OCI-M1 (cell line): ENCODE measurements around the gene IFNA4.
"Not testable (repeated sequence)": the region's sequence is repeated elsewhere in the genome, so short reads cannot be mapped to it uniquely, and the experiment has no call there.

Experiments
- DNase-seq: peaks from one replicate; lab custom pipeline; 2025; lab: John Stamatoyannopoulos, UW

Gene IFNA4

GRCh38 chr9:21187487-21187886 is at the start of gene IFNA4:
Gene IFNA4, minus strand, starts transcription at chr9:21187587. Its CDS starts 56 bp downstream, at chr9:21187531.
- DNase-seq = not testable (repeated sequence)

GRCh38 chr9:21236360-21236714 is 49.0 kb upstream of the IFNA4 start:
- DNase-seq = not testable (repeated sequence)

DNA sequence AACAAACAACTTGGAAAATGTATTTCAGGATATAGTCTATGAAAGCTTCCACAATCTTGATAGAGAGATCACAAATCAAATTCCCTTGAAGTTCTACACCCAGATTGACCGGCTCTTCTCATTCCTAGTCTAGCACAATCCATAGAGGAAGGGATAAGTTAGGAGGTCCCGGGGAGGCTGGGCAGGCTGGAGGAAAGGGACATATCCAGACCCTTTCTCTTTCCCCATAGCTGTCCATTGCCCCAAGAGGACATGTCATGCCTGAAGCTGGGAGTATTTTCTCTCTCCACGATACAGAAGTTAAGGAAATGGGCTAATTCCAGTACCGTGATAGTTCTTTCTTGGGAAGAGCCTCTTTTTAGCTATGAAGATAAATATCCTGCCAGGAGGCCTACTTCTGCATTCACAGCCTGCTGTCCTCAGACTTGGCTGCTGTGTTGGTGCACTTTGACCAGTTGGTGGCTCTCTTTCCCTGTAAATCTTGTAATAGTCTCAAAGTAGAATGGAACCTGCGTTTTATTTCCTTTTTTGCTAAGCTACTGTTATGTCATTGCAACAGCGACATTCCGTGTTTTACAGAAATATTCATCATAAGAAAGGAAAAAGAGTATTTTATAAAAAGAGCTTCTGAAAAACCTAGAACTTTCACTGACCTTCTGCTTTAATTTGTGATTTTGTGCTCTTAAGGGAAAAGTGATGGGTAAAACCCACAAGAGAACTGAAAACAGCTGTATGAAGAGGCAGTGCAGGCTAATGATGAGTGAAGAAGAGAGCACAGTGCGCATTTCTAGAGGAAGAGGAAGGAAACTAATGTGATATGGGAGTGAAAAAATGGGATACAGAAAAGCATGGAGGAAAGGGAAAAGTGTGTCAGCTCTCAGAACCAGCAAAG is 48.3 kb upstream of the IFNA4 start:
- DNase-seq = peak; percentile 81

GRCh38 chr9:21234153-21234687 is 46.8 kb upstream of the IFNA4 start:
- no peak for DNase-seq

- no peak for DNase-seq
Observed at GRCh38 chr9:21233258-21233657, 45.9 kb upstream of the IFNA4 start.

- DNase-seq = no peak
Observed at GRCh38 chr9:21228122-21228521, 40.7 kb upstream of the IFNA4 start, which contains the start of gene IFNA17. Gene IFNA17, minus strand, starts transcription at chr9:21228222. Its CDS starts 49 bp downstream, at chr9:21228173.

GRCh38 chr9:21217211-21217610 is 29.8 kb upstream of the IFNA4 start, which contains the start of gene IFNA16:
Gene IFNA16, minus strand, starts transcription at chr9:21217311. Its CDS starts 6 bp downstream, at chr9:21217305.
- DNase-seq = not testable (repeated sequence)

- peak; percentile 58 for DNase-seq
Observed at GRCh38 chr9:21213411-21214326, 26.3 kb upstream of the IFNA4 start.

DNA sequence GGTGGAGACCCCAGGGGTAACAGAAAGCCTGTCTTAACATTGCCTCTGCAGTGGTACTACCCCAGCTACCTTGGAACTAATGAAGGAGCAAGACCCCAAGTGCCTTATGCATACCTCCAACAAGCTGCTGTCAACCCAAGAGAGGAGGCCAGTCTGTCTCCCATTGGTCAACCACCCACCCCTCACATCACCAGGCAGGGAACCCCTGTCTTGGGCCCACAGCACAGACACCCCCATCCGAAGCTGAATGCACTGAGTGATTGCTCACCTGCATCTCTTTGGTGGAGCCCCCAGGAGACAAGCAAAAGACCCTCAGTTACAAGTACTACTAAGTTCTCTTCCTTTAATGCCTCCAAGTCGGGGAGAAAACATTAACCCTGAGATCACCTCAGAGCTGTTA is 24.8 kb upstream of the IFNA4 start:
- DNase-seq = not testable (repeated sequence)

DNA sequence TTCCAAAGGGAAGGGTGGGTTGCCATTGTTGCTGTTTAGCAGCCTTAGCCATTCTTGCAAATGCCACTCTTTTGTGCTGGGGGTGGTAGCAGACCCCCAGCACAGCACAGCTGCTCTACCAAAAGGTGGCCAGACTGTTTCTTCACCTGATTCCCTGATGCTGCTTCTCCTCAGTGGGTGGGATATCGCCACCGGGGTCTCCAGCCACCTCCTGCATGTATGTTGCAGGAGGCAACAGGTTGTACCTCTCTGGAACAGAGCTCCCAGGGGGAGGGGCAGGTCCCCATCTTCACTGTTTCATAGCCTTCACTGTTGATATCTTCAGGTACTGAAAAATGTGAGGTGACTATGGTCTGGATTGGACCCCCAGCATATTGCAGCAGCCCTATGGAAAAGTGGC is 23.4 kb upstream of the IFNA4 start:
- DNase-seq = not testable (repeated sequence)

GRCh38 chr9:21210311-21210710 is 22.9 kb upstream of the IFNA4 start:
- DNase-seq = no peak

- not testable (repeated sequence) for DNase-seq
Observed at GRCh38 chr9:21207043-21207442, 19.7 kb upstream of the IFNA4 start, which contains the start of gene IFNA10. Gene IFNA10, minus strand, starts transcription at chr9:21207143. Its CDS starts 46 bp downstream, at chr9:21207097.

DNA sequence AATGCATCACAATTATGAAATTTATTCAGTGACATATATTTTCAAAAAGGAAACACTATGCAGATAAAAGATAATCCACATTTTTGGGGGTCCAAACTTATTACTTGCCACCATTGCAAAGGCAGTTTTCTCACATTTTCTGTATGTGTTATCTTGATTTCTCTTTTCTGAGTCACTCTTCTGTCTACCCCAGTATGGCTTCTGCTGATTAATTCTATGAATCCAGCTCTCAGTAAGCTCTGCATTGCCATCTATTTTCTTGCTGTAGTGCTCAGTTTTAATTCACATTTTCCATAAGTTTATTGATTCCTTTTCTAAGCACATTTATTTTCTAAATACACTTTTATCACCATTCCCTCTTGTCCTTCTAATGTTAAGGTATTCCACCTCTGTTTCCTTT is 17.8 kb upstream of the IFNA4 start:
- peak; percentile 4 for DNase-seq

DNA sequence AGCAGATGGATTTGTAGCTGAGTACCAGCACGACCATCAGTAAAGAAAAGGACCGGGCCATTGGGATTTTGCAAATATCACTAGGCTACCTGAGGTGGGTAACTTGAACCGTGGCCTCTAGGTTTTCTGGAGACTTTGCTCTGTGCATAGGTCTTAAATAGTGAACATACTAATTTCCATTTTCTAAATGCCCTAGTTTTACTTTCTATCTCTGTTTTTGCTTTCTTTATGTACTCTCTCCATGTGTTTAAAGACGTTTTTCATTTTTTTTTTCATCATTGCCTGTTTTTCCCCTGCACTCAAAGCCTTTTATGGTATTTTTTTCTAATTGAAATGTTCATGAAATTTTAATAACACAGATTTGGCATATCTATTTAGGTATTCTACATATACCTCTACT is 14.7 kb upstream of the IFNA4 start, which contains the start of gene IFNA7:
IFNA7 (minus strand) TSS at position 101 of the 400 bp plus-strand sequence; CDS start at position 61, 40 bp downstream.
- not testable (repeated sequence) for DNase-seq

DNA sequence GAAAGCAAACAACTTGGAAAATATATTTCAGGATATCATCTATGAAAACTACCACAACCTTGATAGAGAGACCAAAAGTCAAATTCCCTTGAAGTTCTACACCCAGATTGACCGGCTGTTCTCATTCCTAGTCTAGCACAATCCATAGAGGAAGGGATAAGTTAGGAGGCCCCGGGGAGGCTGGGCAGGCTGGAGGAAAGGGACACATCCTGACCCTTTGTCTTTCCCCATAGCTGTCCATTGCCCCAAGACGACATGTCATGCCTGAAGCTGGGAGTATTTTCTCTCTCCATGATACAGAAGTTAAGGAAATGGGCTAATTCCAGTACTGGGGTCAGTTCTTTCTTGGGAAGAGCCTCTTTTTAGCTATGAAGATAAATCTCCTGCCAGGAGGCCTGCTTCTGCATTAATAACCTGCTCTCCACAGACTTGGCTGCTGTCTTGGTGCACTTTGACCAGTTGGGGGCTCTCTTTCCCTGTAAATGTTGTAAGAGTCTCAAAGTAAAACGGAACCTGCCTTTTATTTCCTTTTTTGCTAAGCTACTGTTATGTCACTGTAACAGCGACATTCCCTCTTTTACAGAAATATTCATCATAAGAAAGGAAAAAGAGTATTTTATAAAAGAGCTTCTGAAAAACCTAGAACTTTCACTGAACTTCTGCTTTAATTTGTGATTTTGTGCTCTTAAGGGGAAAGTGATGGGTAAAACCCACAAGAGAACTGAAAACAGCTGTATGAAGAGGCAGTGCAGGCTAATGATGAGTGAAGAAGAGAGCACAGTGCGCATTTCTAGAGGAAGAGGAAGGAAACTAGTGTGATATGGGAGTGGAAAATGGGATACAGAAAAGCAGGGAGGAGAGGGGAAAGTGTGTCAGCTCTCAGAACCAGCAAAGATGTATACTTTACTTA is 7.7 kb upstream of the IFNA4 start:
- peak; percentile 74 for DNase-seq

DNA sequence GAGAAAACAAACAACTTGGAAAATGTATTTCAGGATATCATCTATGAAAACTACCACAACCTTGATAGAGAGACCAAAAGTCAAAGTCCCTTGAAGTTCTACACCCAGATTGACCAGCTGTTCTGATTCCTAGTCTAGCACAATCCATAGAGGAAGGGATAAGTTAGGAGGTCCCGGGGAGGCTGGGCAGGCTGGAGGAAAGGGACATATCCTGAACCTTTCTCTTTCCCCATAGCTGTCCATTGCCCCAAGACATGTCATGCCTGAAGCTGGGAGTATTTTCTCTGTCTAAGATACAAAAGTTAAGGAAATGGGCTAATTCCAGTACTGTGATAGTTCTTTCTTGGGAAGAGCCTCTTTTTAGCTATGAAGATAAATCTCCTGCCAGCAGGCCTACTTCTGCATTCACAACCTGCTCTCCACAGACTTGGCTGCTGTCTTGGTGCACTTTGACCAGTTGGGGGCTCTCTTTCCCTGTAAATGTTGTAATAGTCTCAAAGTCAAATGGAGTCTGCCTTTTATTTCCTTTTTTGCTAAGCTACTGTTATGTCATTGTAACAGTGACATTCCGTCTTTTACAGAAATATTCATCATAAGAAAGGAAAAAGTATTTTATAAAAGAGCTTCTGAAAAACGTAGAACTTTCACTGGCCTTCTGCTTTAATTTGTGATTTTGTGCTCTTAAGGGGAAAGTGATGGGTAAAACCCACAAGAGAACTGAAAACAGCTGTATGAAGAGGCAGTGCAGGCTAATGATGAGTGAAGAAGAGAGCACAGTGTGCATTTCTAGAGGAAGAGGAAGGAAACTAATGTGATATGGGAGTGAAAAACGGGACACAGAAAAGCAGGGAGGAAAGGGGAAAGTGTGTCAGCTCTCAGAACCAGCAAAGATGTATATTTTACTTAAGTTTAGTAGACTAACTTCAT is 4.3 kb downstream of the IFNA4 start:
- peak; percentile 74 for DNase-seq

DNA sequence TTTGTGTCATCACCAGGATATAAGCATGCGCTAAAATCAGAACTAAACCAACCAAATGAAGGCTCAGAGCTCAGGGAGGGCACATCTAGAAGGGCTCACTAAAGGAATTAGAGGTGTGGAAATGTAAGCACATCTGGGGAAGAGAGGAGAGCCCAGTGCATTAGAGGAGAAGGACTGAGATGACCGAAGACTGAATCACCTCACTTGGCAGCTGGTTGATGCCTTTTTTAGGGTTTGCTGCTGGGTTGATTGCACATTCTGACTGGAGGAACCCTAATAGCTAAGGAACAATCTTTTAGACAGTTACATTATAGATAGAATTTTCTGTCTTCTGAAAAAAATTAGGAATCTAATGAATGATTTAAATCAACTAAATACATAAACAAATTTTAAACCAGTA is 12.7 kb downstream of the IFNA4 start:
- DNase-seq = no peak

DNA sequence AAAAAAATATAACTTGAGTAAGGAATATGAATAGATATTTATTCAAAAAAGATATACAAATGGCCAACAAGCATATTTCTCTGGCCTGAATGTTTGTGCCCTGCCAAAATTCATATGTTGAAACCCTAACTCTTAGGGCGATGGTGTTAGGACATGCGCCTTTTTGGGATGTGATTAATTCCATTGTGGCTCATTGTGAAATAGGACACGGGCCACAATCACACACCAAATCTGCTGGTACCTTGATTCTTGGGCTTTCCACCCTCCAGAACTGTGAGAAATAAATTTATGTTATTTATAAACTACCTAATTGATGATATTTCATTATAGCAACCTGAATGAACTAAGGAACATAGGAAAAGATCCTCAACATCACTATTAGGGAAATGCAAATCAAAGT is 15.2 kb downstream of the IFNA4 start:
- DNase-seq = no peak

- DNase-seq = no peak
Observed at GRCh38 chr9:21171351-21171750, 16.0 kb downstream of the IFNA4 start.

GRCh38 chr9:21166560-21166959 is 20.8 kb downstream of the IFNA4 start, which contains the start of gene IFNA21:
Gene IFNA21, minus strand, starts transcription at chr9:21166660. Its CDS starts 48 bp downstream, at chr9:21166612.
- not testable (repeated sequence) for DNase-seq
